Inferior parietal cortex (tissue), 1 donor: Measurements from ENCODE around the gene GOSR2.

Source experiments
- DNase-seq: peaks from one replicate; pipeline ENCODE4 v3.0.0-alpha.2; 2016; ENCODE audit errors: extremely low spot score

The GOSR2 gene

DNA sequence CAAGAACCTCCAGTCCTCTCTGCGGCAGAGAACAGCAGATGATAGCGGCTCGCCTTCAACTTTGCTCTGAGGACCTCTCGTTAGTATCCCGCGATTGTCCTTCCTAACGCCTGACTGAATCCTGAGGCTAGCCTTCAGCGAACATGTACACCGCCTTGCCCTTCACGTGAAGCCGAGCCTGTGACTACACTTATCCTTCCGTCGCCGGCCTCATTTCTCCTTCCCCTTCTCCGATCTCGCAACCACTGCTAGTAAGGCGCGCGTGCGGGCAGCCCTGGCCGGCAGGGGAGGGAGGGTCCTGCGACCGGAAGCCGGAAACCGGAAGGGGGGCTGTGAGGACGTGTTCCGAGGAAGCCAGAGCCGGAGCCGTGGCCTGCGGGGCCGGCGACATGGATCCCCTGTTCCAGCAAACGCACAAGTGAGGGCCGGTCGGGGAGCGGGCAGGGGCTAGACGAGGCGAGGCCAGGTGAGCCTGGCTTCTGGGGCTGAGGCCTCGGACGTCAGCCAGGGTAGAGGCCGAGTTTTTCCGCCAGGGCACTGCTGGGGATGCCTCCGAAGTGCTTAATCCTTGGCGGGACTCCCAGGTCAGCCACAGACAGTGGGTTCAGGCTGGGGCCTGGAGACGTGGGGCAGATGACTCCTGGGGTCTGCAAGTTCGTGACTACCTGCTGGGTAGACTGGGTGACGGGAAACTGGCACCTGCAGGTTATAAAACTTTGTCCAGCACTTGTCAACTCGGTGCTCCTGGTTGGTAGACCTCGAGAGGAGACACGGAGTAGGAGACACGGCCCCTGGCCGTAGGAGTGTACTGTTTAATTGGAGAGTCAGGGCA lies at the start of gene GOSR2:
TSS of gene GOSR2 (plus strand) at position 357 of the 832 bp plus-strand sequence. CDS start at position 390, 33 bp downstream.
- peak; percentile 95 for DNase-seq

DNA sequence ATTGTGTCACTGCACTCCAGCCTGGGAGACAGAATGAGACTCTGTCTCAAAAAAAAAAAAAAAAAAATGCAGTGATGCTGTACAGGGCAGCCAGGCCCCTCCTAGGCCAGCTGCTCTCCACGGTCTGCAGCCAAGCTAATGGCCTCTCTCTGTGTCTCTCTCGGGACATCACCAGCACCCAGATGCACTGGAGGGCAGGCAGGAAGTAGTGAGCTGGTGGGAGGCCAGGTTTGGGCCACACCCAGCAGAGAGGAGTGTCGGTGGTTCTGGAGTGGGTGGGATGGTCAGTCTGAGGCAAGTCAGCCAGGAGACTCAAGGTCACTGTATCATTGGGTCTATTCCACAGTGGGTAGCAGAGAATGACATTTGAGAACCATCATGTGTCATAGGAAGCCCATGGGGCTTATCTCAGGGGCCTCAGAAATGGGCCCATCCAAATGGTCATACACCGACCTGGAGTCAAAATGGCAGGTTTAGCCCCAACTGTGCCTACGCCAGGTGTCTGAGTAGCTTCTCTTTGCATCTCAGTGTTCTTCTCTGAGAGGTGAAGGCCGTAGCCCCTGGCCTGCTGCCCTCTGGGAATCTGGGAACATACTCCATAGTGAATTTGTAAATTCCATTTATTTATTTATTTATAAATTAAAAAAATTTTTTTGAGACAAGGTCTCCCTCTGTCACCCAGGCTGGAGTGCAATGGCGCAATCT lies 48.9 kb upstream of the GOSR2 start:
- no peak for DNase-seq

DNA sequence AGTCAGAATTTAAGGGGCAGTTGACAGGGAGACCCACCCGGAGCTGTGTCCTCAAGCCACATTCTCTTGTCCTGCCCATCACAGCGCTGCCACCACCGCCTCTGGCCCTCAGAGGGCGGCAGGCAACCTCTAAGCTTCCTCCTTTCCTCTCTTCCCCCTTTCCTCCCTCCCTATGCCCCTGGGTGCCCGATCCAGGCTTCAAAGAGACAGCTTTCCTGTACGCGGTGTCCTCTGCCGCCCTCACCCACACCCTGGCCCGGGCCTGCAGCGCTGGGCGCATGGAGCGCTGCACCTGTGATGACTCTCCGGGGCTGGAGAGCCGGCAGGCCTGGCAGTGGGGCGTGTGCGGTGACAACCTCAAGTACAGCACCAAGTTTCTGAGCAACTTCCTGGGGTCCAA lies 48.1 kb upstream of the GOSR2 start:
- DNase-seq, result no peak

DNA sequence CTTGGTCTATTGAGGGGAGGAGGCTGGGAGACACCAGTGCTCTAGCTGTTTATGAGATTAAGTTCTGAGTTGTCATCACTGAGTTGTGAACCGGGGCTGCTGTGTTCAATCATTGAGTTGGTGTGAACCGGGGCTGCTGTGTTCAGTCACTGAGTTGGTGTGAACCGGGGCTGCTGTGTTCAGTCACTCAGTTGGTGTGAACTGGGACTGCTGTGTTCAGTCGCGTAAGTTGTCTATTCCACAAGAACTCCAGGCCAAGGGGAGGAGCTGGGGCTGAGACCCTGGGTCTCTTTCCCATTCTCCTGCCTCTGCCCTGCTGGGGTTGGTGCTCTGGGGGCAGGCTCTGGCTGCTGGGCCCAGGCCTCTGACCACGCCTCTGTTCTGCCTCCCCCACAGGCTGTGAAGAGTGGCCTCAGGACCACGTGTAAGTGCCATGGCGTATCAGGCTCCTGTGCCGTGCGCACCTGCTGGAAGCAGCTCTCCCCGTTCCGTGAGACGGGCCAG lies 47.1 kb upstream of the GOSR2 start:
- no peak for DNase-seq

DNA sequence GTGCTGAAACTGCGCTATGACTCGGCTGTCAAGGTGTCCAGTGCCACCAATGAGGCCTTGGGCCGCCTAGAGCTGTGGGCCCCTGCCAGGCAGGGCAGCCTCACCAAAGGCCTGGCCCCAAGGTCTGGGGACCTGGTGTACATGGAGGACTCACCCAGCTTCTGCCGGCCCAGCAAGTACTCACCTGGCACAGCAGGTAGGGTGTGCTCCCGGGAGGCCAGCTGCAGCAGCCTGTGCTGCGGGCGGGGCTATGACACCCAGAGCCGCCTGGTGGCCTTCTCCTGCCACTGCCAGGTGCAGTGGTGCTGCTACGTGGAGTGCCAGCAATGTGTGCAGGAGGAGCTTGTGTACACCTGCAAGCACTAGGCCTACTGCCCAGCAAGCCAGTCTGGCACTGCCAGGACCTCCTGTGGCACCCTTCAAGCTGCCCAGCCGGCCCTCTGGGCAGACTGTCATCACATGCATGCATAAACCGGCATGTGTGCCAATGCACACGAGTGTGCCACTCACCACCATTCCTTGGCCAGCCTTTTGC lies 46.5 kb upstream of the GOSR2 start:
- no peak for DNase-seq

DNA sequence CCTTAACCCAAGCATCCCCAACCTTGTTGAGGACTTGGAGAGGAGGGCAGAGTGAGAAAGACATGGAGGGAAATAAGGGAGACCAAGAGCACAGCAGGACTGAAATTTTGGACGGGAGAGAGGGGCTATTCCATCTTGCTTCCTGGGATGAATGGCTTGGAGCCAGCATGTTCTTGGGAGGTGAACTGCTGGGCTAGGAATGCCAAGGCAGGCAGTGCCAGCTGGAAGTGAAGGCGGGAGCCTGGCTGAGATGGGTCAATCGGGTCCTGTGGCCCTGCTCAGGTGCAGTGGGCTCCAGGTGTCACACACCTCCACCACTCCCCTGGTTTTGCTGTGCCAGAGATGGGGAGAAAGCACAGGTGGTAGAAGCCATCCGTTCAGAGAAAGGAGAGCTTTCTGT lies 46.0 kb upstream of the GOSR2 start:
- DNase-seq, result no peak

DNA sequence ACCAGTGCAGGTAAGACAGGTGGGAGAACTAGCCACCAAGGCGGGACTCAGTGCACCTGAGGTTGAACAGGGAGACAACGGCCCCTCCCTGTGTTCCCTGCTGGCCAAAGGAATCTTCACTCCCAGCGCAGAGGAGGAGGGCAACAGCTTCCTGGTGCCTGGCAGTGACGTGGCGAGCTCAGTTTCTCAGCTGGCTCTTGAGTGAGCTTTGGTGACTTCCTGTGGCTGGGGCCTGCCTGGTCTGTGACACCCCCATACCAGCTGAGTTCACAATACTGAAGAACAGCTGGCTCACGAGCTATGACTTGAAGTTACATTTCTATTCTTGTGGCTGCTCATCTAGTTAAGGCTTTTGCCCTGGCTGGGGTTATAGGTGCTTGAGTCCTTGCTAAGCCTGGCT lies 45.5 kb upstream of the GOSR2 start:
- DNase-seq, result no peak

DNA sequence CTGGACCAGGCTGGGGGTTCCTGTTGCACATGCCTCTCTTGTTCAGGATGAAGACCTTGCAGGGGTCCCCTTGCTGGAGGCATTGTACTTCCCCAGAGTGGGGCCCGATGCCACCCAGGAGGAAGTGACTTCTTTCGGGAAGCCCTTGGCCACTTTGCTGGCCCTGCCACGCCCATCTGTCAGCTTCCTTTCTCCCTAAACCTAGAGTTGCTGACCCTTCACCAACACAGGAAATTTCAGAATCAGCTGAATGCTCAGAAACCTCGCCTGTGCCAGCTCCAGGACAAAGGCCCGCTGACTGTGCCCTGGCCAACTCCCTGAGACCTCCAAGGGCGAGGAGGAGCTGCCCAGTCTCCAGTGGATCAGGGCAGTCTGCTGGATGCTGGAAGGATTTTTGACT lies 44.9 kb upstream of the GOSR2 start:
- no peak for DNase-seq

DNA sequence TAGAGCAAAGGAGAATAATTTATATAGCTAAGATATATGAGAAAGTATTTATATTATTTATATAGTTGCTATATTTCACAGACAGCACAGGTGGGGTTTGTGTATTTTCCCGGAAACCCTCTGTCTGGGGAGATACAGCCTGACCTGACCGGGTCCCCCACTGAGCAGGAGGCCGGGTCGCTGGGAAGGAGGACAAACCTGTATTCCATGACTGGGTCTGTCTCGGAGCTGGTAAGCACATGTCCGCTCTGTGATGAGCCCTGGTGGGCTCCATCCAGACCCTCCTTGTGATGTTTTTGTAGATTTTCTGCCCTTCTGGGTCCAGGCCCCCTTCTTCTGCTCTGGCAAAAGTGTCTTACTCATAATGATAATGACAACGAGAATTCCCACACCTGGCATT lies 43.9 kb upstream of the GOSR2 start:
- DNase-seq, result no peak

DNA sequence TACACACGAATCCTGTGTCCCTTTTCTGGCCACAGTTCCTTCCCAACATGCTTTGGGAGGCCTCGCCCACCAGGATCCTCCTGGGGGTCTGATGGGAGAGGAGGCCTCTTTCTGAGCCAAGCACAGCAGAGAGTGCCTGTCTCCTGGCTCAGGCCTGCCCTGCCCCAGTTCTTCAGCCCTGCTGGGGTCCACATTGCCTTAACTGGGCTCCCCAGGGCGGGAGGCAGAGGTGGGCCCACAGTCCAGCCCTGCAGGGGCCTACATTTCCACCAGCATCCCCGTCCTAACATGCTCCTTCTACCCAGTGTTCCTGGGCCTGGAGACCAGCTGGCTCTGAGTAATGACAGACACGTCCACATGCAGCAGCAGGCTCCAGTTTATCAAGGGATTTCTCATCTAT lies 41.9 kb upstream of the GOSR2 start:
- no peak for DNase-seq

DNA sequence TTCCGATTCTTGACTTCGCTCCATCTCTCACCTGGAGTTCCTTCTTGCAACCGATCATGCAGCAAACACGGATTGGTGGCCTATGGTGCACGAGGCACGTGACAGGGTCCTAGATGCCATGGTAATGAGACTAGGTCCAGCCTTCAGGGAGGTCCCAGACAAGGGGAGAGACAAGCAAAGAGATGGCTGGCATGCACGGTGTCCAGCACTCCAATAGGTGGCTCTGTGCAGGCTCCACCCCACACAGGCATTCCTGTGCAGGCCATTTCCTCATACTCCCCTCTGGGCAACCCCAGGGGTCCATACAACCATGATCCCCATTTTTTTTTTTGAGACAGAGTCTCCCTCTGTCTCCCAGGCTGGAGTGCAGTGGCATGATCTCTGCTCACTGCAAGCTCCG lies 40.3 kb upstream of the GOSR2 start:
- no peak for DNase-seq

DNA sequence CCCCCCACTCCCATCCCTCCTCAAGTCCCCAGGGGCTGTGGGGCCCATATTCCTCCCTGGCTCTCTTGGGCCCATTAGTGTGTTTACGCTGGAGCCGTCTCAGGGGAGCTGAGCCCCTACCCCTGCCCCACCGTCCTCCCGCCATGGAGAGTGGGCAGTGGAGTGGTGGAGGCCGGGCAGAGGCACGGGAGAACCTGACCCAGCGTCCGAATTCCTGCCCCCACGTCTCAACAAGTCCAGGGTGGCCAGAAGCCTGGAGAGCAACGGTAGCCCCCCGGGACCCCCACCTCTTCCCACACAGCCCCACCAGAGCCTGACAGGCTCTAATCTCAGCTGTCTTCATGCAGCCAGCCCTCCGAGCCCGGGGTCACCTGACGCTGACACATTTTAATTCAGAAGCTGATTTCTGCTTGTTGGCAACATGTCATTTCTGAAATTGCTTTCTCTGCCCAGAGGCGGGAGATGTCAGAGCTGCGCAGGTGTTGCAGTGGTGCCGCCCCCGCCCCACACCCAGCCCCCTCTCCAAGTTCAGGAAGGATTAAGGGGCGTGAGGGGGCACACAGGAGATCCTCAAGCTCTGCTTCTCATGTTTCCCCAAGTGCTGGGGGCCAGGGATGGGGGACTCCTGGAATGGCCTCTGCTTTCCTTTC lies 39.0 kb upstream of the GOSR2 start:
- no peak for DNase-seq

DNA sequence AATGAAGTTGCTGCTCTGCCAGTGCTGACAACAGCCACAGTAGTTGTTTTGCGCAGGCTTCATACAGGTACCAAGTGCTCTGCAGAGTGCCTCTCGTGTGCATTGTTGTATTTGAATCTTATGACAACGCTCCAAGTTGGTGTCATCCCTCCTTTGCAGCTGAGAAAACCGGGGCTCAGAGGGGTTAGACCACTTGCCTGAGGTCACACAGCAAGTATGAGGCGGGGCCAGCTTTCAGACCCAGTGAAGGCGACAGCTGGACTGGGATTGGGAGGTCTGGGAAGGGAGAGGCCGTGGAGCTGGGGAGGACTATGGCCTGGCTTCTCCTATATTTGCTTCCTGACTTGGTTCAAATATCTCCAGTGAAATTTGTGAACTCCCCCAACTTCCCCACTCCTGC lies 38.4 kb upstream of the GOSR2 start:
- DNase-seq, result no peak

DNA sequence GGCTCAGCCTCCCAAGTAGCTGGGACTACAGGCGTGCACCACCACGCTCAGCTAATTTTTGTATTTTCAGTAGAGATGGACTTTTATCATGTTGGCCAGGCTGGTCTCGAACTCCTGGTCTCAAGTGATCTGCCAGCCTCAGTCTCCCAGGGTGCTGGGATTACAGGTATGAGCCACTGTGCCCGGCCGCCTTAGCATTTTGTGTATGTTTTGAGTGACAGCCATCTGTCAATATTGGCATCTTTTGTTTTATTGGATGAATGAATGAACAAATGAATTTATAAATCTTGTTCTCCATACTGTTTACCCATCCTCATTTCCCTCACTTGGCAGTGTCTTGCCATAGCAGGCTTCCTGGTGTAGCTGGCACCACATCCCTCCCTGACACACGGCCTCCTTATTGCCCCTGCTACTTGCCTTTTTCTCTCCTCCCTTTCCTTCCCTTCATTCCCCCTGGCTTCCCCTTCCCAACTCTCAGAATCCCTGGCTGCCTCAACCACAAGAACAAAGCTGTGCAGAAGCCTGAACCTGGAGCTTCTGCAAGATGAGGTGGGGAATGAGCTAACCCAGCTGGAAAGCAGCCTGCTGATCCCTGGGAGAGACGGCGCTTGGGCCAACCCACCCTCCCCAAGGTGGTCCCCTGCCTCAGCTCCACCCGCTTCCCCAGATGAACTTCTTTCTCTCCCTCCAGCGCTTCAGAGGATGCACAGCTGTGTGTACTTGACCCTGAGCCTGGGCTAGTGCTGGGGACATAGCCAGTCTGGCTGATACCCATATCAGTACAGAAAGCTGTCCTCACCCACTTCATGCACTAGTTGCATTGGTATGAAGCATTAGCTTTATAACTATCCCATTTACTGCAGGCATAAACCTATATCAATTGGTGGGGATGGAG lies 37.3 kb upstream of the GOSR2 start:
- no peak for DNase-seq

DNA sequence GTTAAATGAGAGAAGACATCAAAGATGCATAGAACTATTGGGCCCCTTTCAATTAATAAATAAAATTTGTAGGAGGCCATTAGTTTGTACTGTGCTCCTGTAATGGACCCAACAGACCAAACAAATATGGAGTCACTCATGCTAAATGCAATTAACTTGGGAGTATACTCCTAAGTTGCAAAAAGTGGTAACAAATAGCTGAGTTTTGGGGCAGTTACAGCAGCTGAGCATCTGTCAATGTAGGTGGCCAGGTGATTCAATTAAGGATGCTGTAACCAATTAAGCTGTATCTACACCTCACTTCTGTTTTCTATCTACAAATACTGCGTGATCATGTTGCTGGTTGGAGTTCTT lies 36.7 kb upstream of the GOSR2 start:
- no peak for DNase-seq

DNA sequence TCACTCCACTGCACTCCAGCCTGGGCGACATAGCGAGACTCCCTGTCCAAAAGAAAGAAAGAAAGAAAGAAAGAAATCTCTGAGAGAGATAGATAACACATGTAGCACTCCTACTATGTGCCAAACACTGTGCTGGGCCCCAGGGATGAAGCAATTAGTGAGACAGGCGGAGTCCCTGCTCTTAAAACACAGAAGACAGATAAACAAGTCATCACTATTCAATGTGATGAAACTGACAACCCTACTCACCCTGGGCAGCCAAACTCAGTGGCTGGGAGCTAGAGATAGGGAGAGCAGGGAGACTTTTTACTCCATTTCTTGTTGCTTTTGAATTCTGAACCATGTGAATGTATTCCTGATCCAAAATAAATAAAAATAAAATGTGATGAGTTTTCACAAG lies 35.2 kb upstream of the GOSR2 start:
- no peak for DNase-seq

DNA sequence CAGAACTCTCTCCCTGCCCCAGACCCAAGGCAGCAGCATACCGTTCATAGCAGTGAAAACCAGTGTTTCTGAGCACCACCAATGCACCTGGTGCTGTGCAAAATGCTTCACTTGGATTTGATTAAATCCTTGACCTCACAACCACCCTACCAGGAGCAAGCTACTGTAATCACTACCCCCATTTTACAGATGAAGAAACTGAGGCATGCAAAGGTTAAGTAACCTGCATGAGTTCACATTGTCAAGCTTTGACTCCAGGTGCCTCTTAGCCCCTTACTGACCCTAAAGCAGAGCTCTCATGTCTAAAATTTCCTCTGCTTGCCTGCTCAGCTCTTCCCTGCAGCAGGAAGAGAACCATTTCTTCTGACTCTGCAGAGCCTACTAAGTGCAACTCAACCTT lies 34.2 kb upstream of the GOSR2 start:
- DNase-seq, result no peak

DNA sequence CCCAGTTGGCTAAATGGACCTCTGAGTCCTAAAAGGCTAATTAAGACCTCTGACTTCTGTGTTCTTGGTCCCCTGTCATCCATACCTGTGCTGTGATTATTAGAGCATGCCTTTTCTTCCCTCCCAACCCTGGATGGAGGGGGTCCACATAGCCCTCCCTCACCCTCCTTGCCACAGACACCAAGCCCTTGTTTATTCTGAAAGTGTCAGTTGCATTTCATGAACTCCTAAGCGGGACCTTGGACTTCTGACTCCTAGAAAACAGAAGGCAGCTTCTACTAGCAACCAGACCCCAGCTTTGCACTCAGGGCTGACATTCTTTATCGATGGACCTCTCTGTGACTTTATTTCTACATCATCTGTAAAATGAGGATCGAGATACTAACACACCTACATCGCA lies 33.4 kb upstream of the GOSR2 start:
- DNase-seq, result no peak

DNA sequence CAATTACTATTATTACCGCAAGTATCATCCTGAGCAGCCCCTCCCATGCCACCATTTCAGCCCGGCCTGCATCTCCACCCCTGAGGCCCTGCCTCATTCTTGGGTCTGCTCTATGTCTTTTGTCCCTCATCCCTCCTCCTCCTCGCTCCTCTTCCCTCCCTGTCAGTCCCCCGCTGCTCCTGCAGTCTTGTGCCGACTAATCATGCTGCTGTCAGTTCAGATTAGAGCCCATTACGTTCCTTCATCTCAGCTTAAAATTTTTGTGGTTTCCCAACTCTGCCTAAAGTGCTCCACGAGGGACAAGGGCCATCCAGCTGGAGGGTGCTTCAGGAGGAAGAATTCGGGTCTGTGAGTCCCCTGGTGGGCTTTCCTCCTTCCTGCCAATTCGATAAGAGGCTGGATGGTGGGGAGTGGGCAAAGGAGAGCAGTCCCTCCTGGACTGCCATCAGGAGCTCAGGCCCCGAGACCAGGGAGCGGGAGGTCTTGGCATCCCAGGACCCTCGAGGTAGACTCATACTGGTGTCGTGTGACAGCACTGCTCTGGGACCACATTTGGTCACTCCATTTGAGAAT lies 32.9 kb upstream of the GOSR2 start:
- no peak for DNase-seq

DNA sequence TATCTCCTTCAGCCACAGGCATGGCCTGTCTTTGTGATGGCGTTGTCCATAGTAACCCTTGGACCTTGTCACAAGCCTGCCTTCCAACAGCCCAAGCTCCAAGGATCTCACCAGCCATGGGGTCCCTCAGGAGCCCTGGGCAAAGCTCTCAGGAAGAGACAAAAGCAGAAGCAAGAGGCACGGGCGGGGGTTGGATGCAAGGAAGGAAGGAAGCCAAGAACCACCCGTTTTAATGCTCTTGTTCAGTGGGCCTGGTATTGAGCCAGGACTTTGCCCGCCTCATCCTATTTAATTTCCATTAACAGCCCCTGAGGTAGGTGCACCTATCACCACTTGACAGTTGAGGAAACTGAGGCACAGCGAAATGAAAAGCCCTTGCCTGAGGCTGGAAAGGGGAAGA lies 32.3 kb upstream of the GOSR2 start:
- DNase-seq, result no peak

DNA sequence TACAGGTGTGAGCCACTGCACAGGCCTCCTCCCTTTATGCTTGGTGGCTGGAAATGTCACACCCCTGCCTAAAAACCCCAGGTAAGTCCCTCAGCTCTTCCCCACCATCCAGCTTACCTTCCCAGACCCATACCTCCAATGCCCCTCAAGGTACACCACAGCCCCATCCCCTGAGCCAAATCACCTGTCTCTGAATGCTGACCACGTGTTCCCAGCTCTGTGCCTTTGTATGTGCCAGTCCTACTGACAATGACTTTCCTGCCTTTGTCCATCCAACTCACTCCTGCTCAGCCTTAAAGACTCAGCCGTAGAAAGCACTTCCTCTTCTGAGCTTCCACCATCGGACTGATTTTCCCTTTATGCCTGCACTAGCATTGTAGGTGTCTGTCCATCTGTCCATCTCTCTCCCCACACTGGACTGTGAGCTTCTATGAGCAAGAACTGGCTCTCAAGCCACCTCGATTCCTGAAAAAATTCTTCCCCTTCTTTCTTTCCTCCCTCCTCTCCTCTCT lies 30.7 kb upstream of the GOSR2 start:
- DNase-seq, result no peak
